Calu3 (cell line): ENCODE data around the gene SLC7A1. TPM values are rescaled to one million over a fixed set of nuclear protein-coding genes. Genes with fewer than 3 reads are reported as not detected.

Experiments
- BruUV-seq: library from RNA; stranded (reverse); fragments of 400-500 nt; replicated peaks from 2 replicates; lab custom pipeline; 2021; lab: Mats Ljungman, UMichigan
- CTCF ChIA-PET: fragments of 300-600 bp; sonication (Branson Sonifier 250); formaldehyde crosslinking; loops from one replicate; lab custom pipeline; 2022; ENCODE audit warnings: antibody characterized with exemption; lab: Charles Lee
- DNase-seq: peaks from one replicate; pipeline ENCODE4 v3.0.0; 2022
- H3K27ac Mint-ChIP-seq: one replicate; pipeline ENCODE4 v1.8.0; 2022; ENCODE audit warnings: mixed read lengths; ENCODE audit not compliant: unreplicated experiment
- H3K27me3 Mint-ChIP-seq: one replicate; pipeline ENCODE4 v1.8.0; 2022; ENCODE audit warnings: mixed read lengths; ENCODE audit not compliant: unreplicated experiment
- H3K36me3 Mint-ChIP-seq: one replicate; pipeline ENCODE4 v1.8.0; 2022; ENCODE audit warnings: mild to moderate bottlenecking, moderate library complexity, mixed read lengths; ENCODE audit not compliant: insufficient read depth, unreplicated experiment
- H3K4me1 Mint-ChIP-seq: one replicate; pipeline ENCODE4 v1.8.0; 2022; ENCODE audit warnings: mild to moderate bottlenecking, low read depth, mixed read lengths; ENCODE audit not compliant: unreplicated experiment
- H3K4me3 Mint-ChIP-seq: one replicate; pipeline ENCODE4 v1.8.0; 2022; ENCODE audit warnings: mild to moderate bottlenecking, low read depth, moderate library complexity, mixed read lengths; ENCODE audit not compliant: unreplicated experiment
- H3K9me3 Mint-ChIP-seq: one replicate; pipeline ENCODE4 v1.8.0; 2022; ENCODE audit warnings: low read depth, mixed read lengths; ENCODE audit not compliant: unreplicated experiment
- CTCF ChIP-seq: fragments of 200-600 bp; IDR thresholded peaks from one replicate; pipeline ENCODE4 v1.8.0; 2022; ENCODE audit warnings: antibody characterized with exemption; ENCODE audit not compliant: unreplicated experiment
- intact Hi-C: fragments of 100-400 bp; cut with micrococcal nuclease; formaldehyde crosslinking; loops from one replicate; pipeline ENCODE4 v1.10.0; 2022; ENCODE audit not compliant: unreplicated experiment
- total RNA-seq: library from RNA; stranded (reverse); gene quantifications from 2 replicates; pipeline ENCODE4 v1.2.3, GENCODE V29; 2022

Gene SLC7A1
- total RNA-seq, 1 experiment from 2014 or later: 86.6 TPM

DNA sequence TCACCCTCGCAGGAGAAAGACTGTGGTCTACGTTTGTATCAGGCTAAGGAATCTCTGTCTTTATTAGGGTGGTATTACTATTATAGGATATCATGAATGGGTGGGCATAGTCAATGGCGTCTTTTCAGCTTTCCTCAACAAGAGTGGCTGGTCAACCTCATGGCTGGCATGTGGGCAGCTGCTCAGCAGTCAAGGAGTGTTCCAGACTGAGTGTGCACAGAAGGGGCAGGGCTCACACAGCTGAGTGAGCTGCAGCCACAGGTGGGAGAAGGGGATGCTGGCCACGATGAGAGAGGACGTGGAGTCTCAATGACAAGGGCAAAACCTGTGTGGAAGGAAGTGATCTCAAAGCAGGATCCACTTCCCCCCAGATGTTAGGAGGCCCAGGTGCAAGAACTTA, 54.7 kb downstream of the SLC7A1 start:
- intact Hi-C loops: no loop called here
- no TSS peak for BruUV-seq
- Mint-ChIP-seq H3K36me3 (peaks cover 24% of the 10 kb centered on the region), H3K27me3 (no peaks in the 10 kb centered on the region), H3K4me3 (no peak overlapping the region), H3K9me3 (no peaks in the 10 kb centered on the region), H3K4me1 (peaks cover 15% of the 10 kb centered on the region), H3K27ac (no peak overlapping the region)
- CTCF ChIA-PET: no interaction called here
- TF ChIP-seq CTCF: no peak
- DNase-seq: no peak

GRCh38 chr13:29540334-29540733, 55.2 kb downstream of the SLC7A1 start:
- Mint-ChIP-seq H3K27ac (no peak overlapping the region), H3K4me1 (peaks cover 12% of the 10 kb centered on the region), H3K36me3 (peaks cover 25% of the 10 kb centered on the region), H3K4me3 (no peak overlapping the region), H3K27me3 (no peaks in the 10 kb centered on the region), H3K9me3 (no peaks in the 10 kb centered on the region)
- no TSS peak for BruUV-seq
- no peak for TF ChIP-seq CTCF
- intact Hi-C loops: no loop called here
- DNase-seq: no peak
- CTCF ChIA-PET: interaction anchor here (0.6 kb wide), 1 partner anchor 575 kb away, joined by 3 read pairs; no protein-coding TSS in a partner anchor

DNA sequence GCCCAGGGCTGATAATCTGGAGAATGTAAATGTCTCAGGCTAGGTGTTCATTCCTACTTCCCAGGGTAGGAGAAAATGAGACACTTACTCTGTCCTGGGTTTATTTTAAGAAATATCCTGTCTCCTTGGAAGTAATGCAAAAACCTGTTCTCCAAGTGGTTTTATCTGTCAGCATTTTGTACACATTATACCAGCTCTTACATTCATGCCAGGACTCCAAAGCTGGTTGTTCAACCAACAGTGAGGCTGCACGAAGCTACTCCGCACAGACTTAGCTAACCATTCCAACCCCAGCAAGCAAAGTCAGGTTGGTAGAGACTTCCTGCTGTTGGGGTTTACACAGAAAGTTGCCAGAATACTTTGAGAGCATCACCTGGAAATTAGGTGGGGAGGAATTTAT, 55.6 kb downstream of the SLC7A1 start:
- CTCF ChIA-PET: interaction anchor here (0.6 kb wide), 1 partner anchor 575 kb away, joined by 3 read pairs; no protein-coding TSS in a partner anchor
- H3K9me3 Mint-ChIP-seq: no peaks in the 10 kb centered on the region
- no TSS peak for BruUV-seq
- H3K4me1 Mint-ChIP-seq: peaks cover 8% of the 10 kb centered on the region
- H3K4me3 Mint-ChIP-seq: no peak overlapping the region
- H3K27me3 Mint-ChIP-seq: no peaks in the 10 kb centered on the region
- peaks cover 20% of the 10 kb centered on the region for H3K36me3 Mint-ChIP-seq
- intact Hi-C loops: no loop called here
- no peak overlapping the region for H3K27ac Mint-ChIP-seq
- no peak for DNase-seq
- TF ChIP-seq CTCF: no peak

GRCh38 chr13:29538652-29539040, 56.8 kb downstream of the SLC7A1 start:
- Mint-ChIP-seq H3K4me1 (peaks cover 8% of the 10 kb centered on the region), H3K4me3 (no peak overlapping the region), H3K9me3 (no peaks in the 10 kb centered on the region), H3K36me3 (peaks cover 22% of the 10 kb centered on the region), H3K27me3 (no peaks in the 10 kb centered on the region), H3K27ac (no peak overlapping the region)
- CTCF ChIA-PET: no interaction called here
- no peak for DNase-seq
- BruUV-seq: no TSS peak
- intact Hi-C loops: no loop called here
- no peak for TF ChIP-seq CTCF
